ENCODE measurements around the gene KRT82.

Gene KRT82

GRCh38 chr12:52383331-52383730 lies 22.8 kb downstream of the KRT82 start:
- no peak for DNase-seq (ENCODE audit: low read depth)

- DNase-seq (ENCODE audit: low read depth) = no peak
These were observed 23.3 kb downstream of the KRT82 start for GRCh38 chr12:52382854-52383253.

- no peak for DNase-seq (ENCODE audit: low read depth)
These were observed 24.9 kb downstream of the KRT82 start for GRCh38 chr12:52381206-52381605.

GRCh38 chr12:52380271-52380694 lies 25.9 kb downstream of the KRT82 start:
- DNase-seq (ENCODE audit: low read depth) = no peak

GRCh38 chr12:52379536-52379935 lies 26.6 kb downstream of the KRT82 start:
- DNase-seq (ENCODE audit: low read depth) = no peak

- DNase-seq (ENCODE audit: low read depth) = no peak
These were observed 28.0 kb downstream of the KRT82 start for GRCh38 chr12:52378091-52378490.

- no peak for DNase-seq (ENCODE audit: low read depth)
These were observed 28.9 kb downstream of the KRT82 start for GRCh38 chr12:52377266-52377665.

- peak; percentile 55 for DNase-seq (ENCODE audit: low read depth)
These were observed 33.6 kb downstream of the KRT82 start for GRCh38 chr12:52372216-52373154.

- DNase-seq (ENCODE audit: low read depth) = no peak
These were observed 34.4 kb downstream of the KRT82 start for GRCh38 chr12:52371716-52372115.

- DNase-seq (ENCODE audit: low read depth) = no peak
These were observed 35.1 kb downstream of the KRT82 start for GRCh38 chr12:52370926-52371608.

- no peak for DNase-seq (ENCODE audit: low read depth)
These were observed 36.3 kb downstream of the KRT82 start for GRCh38 chr12:52369809-52370208.

- DNase-seq (ENCODE audit: low read depth) = no peak
These were observed 36.9 kb downstream of the KRT82 start for GRCh38 chr12:52369211-52369610.

GRCh38 chr12:52368508-52368907 lies 37.6 kb downstream of the KRT82 start:
- no peak for DNase-seq (ENCODE audit: low read depth)

GRCh38 chr12:52367876-52368275 lies 38.3 kb downstream of the KRT82 start:
- DNase-seq (ENCODE audit: low read depth) = no peak

- no peak for DNase-seq (ENCODE audit: low read depth)
These were observed 39.2 kb downstream of the KRT82 start, which contains the start of gene KRT85 for GRCh38 chr12:52366738-52367485. Gene KRT85 (minus strand): TSS chr12:52367481. CDS start chr12:52367405, 76 bp downstream.

- no peak for DNase-seq (ENCODE audit: low read depth)
These were observed 41.1 kb downstream of the KRT82 start for GRCh38 chr12:52364901-52365489.

- no peak for DNase-seq (ENCODE audit: low read depth)
These were observed 42.1 kb downstream of the KRT82 start for GRCh38 chr12:52364061-52364460.

- no peak for DNase-seq (ENCODE audit: low read depth)
These were observed 42.9 kb downstream of the KRT82 start for GRCh38 chr12:52363111-52363679.

- no peak for DNase-seq (ENCODE audit: low read depth)
These were observed 43.9 kb downstream of the KRT82 start for GRCh38 chr12:52362118-52362726.

- DNase-seq (ENCODE audit: low read depth) = no peak
These were observed 44.6 kb downstream of the KRT82 start for GRCh38 chr12:52361553-52361952.

GRCh38 chr12:52360663-52361271 lies 45.4 kb downstream of the KRT82 start:
- no peak for DNase-seq (ENCODE audit: low read depth)

All from CMK (cell line).